HCT116 (cell line): ENCODE measurements around the gene PPM1J. TPM values are rescaled to one million over a fixed set of nuclear protein-coding genes. Genes with fewer than 3 reads are reported as not detected.

Experiments
- ATAC-seq: fragments of 200-7000 bp; cut with Tn5 transposase; 2 replicates; pipeline ENCODE4 v1.9.1; 2020; ENCODE audit warnings: mild to moderate bottlenecking, moderate library complexity
- BruUV-seq: library from RNA; stranded (reverse); fragments of 400-500 nt; replicated peaks from 2 replicates; lab custom pipeline; 2021; lab: Mats Ljungman, UMichigan
- CTCF ChIA-PET: fragments of 300-600 bp; sonication (Branson Sonifier 250); formaldehyde crosslinking; loops from one replicate; lab custom pipeline; 2021; ENCODE audit warnings: antibody characterized with exemption; lab: Charles Lee
- POLR2A ChIA-PET: fragments of 300-600, 350-600 bp; sonication (Branson Sonifier 250); formaldehyde crosslinking; loops from one replicate; lab custom pipeline; 2021; ENCODE audit warnings: antibody characterized with exemption; lab: Charles Lee
- RAD21 ChIA-PET, 2 experiments: fragments of 300-600 bp; sonication (Branson Sonifier 250); formaldehyde crosslinking; loops; one replicate each; lab custom pipeline; 2023; ENCODE audit warnings: low total read pairs in 2 of 2; ENCODE audit not compliant: uncharacterized antibody in 2 of 2, unreplicated experiment in 2 of 2, low non-redundant PET in 1 of 2; lab: Charles Lee
- DNase-seq: peaks from one replicate; pipeline ENCODE4 v3.0.0-alpha.2; 2010; ENCODE audit warnings: low read depth, low spot score
- H2AFZ ChIP-seq: fragments of 200-600 bp; shearing (Covaris generic), sonication (generic); 2 replicates; pipeline ENCODE4 v1.6.1; 2017; ENCODE audit warnings: low read depth, mixed run types, mixed read lengths, antibody characterized with exemption, low read length; ENCODE audit not compliant: poor library complexity, severe bottlenecking
- H3K27ac ChIP-seq: 2 replicates; pipeline ENCODE4 v1.5.1; 2012; ENCODE audit warnings: low read depth, low read length
- H3K27me3 ChIP-seq: fragments of 200-600 bp; sonication (generic); 2 replicates; pipeline ENCODE4 v1.6.1; 2016; ENCODE audit warnings: mixed run types, low read length, mixed read lengths; ENCODE audit not compliant: insufficient read depth
- H3K36me3 ChIP-seq, 2 experiments: fragments of 200-500 bp in 1 of 2; fragments of 200-600 bp in 1 of 2; sonication (Bioruptor generic) in 1 of 2; sonication (generic) in 1 of 2; 2 replicates each; pipeline versions ENCODE4 v1.5.1 to v1.6.1; 2014 to 2016; ENCODE audit warnings: low read length in 2 of 2, inconsistent platforms in 1 of 2, mixed read lengths in 1 of 2, mixed run types in 1 of 2; ENCODE audit not compliant: insufficient read depth in 2 of 2, control insufficient read depth in 1 of 2
- H3K4me1 ChIP-seq, 2 experiments: fragments of 200-600 bp in 1 of 2; sonication (generic) in 1 of 2; 2 replicates each; pipeline versions ENCODE4 v1.5.1 to v1.6.1; 2012 to 2017; ENCODE audit warnings: low read length in 2 of 2, inconsistent platforms in 1 of 2, mild to moderate bottlenecking in 1 of 2, mixed read lengths in 1 of 2, mixed run types in 1 of 2, moderate library complexity in 1 of 2; ENCODE audit not compliant: insufficient read depth in 2 of 2, control insufficient read depth in 1 of 2
- H3K4me2 ChIP-seq: fragments of 200-600 bp; sonication (generic); 2 replicates; pipeline ENCODE4 v1.6.1; 2017; ENCODE audit warnings: mixed run types, low read length, mixed read lengths
- H3K4me3 ChIP-seq, 2 experiments: fragments of 200-600 bp in 1 of 2; sonication (generic) in 1 of 2; replicated peaks in 1 of 2; 2 replicates each; pipeline ENCODE4 v1.5.1; 2011 to 2016; ENCODE audit warnings: low read length in 2 of 2, control low read depth in 1 of 2, low read depth in 1 of 2, mild to moderate bottlenecking in 1 of 2, mixed read lengths in 1 of 2, mixed run types in 1 of 2
- H3K79me2 ChIP-seq: fragments of 200-600 bp; sonication (generic); 2 replicates; pipeline ENCODE4 v1.6.1; 2017; ENCODE audit warnings: mild to moderate bottlenecking, mixed run types, low read length, moderate library complexity, mixed read lengths; ENCODE audit not compliant: insufficient read depth
- H3K9ac ChIP-seq: fragments of 200-600 bp; sonication (generic); 2 replicates; pipeline ENCODE4 v1.6.1; 2016; ENCODE audit warnings: low read length, mixed read lengths
- H3K9me2 ChIP-seq: fragments of 200-600 bp; sonication (generic), shearing (Covaris generic); 2 replicates; pipeline ENCODE4 v1.6.1; 2017; ENCODE audit warnings: mixed run types, mild to moderate bottlenecking, moderate library complexity; ENCODE audit not compliant: insufficient read depth
- H3K9me3 ChIP-seq, 2 experiments: fragments of 200-500 bp in 1 of 2; fragments of 200-600 bp in 1 of 2; sonication (Bioruptor generic) in 1 of 2; sonication (generic) in 1 of 2; 2 replicates each; pipeline ENCODE4 v1.6.1; 2014 to 2017; ENCODE audit warnings: low read length in 2 of 2, mixed read lengths in 2 of 2, inconsistent platforms in 1 of 2, low read depth in 1 of 2, mild to moderate bottlenecking in 1 of 2, mixed run types in 1 of 2, moderate library complexity in 1 of 2; ENCODE audit not compliant: control insufficient read depth in 1 of 2, insufficient read depth in 1 of 2
- H4K20me1 ChIP-seq: fragments of 200-600 bp; sonication (generic), shearing (Covaris generic); 2 replicates; pipeline ENCODE4 v1.6.1; 2017; ENCODE audit warnings: mixed run types, mild to moderate bottlenecking, moderate library complexity; ENCODE audit not compliant: insufficient read depth
- CBX3 ChIP-seq: IDR thresholded peaks from 2 replicates; pipeline ENCODE4 v1.6.1; 2012; ENCODE audit warnings: low read depth
- CEBPB ChIP-seq: IDR thresholded peaks from 2 replicates; pipeline ENCODE4 v1.6.1; 2012; ENCODE audit warnings: low read depth
- ELF1 ChIP-seq: IDR thresholded peaks from 2 replicates; pipeline ENCODE4 v1.6.1; 2012; ENCODE audit warnings: low read depth, borderline replicate concordance
- EZH2 ChIP-seq: fragments of 200-600 bp; sonication (generic); IDR thresholded peaks from 2 replicates; pipeline ENCODE4 v1.6.1; 2017; ENCODE audit warnings: antibody characterized with exemption, mixed run types
- EZH2phosphoT487 ChIP-seq: fragments of 200-600 bp; IDR thresholded peaks from 2 replicates; pipeline ENCODE4 v1.6.1; 2018; ENCODE audit warnings: antibody characterized with exemption, borderline replicate concordance
- FOSL1 ChIP-seq: IDR thresholded peaks from 2 replicates; pipeline ENCODE4 v1.6.1; 2012; ENCODE audit warnings: low read depth
- JUND ChIP-seq: IDR thresholded peaks from 2 replicates; pipeline ENCODE4 v1.6.1; 2012
- POLR2AphosphoS5 ChIP-seq: IDR thresholded peaks from 2 replicates; pipeline ENCODE4 v1.6.1; 2011; ENCODE audit warnings: mild to moderate bottlenecking, low read depth, low read length, moderate library complexity
- RAD21 ChIP-seq: IDR thresholded peaks from 2 replicates; pipeline ENCODE4 v1.6.1; 2012; ENCODE audit warnings: low read depth, mild to moderate bottlenecking
- SIN3A ChIP-seq: IDR thresholded peaks from 2 replicates; pipeline ENCODE4 v1.6.1; 2012; ENCODE audit warnings: low read depth
- SP1 ChIP-seq: IDR thresholded peaks from 2 replicates; pipeline ENCODE4 v1.6.1; 2012; ENCODE audit warnings: low read depth
- SRF ChIP-seq: IDR thresholded peaks from 2 replicates; pipeline ENCODE4 v1.6.1; 2012; ENCODE audit warnings: low read depth
- ZNF274 ChIP-seq: fragments of 200-500 bp; sonication (Bioruptor generic); IDR thresholded peaks from 2 replicates; pipeline ENCODE4 v1.6.1; 2014; ENCODE audit warnings: mild to moderate bottlenecking, low read depth, low read length, inconsistent platforms
- intact Hi-C: fragments of 100-400 bp; cut with micrococcal nuclease; formaldehyde crosslinking; loops from 2 replicates; pipeline ENCODE4 v1.10.0; 2022
- total RNA-seq: library from RNA; stranded (reverse); gene quantifications from one replicate; pipeline ENCODE4 v1.2.1, GENCODE V29; 2021; ENCODE audit not compliant: unreplicated experiment
- TF ChIP-seq, protein P1 (sequence below): IDR thresholded peaks from 2 replicates; pipeline ENCODE4 v1.6.1; 2011; ENCODE audit warnings: mild to moderate bottlenecking, low read length, moderate library complexity; ENCODE audit not compliant: insufficient replicate concordance; ENCODE audit errors: extremely low read depth
- TF ChIP-seq, protein P2 (sequence below): IDR thresholded peaks from 2 replicates; pipeline ENCODE4 v1.6.1; 2012; ENCODE audit warnings: low read depth
- TF ChIP-seq, protein P3 (sequence below), 3 experiments: fragments of 200-600 bp in 1 of 3; sonication (generic) in 1 of 3; IDR thresholded peaks in 2 of 3; conservative IDR thresholded peaks in 1 of 3; 2 replicates each; pipeline ENCODE4 v1.5.1; 2012 to 2017; ENCODE audit warnings: low read depth in 2 of 3, low read length in 2 of 3, antibody characterized with exemption in 1 of 3, borderline replicate concordance in 1 of 3, control low read depth in 1 of 3, mild to moderate bottlenecking in 1 of 3, mixed read lengths in 1 of 3, mixed run types in 1 of 3, moderate library complexity in 1 of 3; ENCODE audit not compliant: insufficient read depth in 1 of 3

PPM1J gene
- total RNA-seq, 1 experiment from 2014 or later: 7.5 TPM

DNA sequence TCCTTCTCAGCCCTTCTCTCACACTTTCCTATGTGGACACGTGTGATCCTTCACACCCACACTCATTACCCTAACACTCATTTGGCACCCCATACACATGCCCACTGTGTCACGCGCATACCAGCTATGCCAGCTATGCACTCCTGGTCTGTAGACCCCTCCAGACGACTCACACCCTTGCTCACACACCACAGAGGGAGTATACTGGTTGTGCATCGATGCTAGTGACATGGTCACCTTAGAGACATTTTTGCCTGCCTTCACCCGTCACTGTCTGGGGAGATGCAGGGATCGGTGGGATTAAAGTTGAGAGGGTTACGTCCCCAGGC lies 8.3 kb upstream of the PPM1J start:
- RAD21 ChIA-PET: no interaction called here
- POLR2A ChIA-PET: no interaction called here
- Histone ChIP-seq H3K9me3 (no peaks in the 10 kb centered on the region), H3K9me2 (no peaks in the 10 kb centered on the region), H3K79me2 (no peaks in the 10 kb centered on the region), H4K20me1 (no peaks in the 10 kb centered on the region), H3K27me3 (no peaks in the 10 kb centered on the region), H3K4me3 (no peak overlapping the region), H3K4me1 (peaks cover 0 to 14% of the 10 kb centered on the region in 2 experiments; a peak in 2 of 4 replicates), H3K4me2 (no peak overlapping the region), H3K27ac (no peak overlapping the region), H3K36me3 (no peaks in the 10 kb centered on the region), H3K9ac (no peak overlapping the region), H2AFZ (no peak overlapping the region)
- ATAC-seq (no peak), DNase-seq (no peak)
- intact Hi-C loops: no loop called here
- BruUV-seq: no TSS peak
- CTCF ChIA-PET: no interaction called here
- TF ChIP-seq CBX3: no peak
- no peak for TF ChIP-seq JUND
- no peak for TF ChIP-seq POLR2AphosphoS5
- TF ChIP-seq ELF1: no peak
- no peak for TF ChIP-seq FOSL1
- no peak for TF ChIP-seq SRF
- no peak for TF ChIP-seq RAD21
- TF ChIP-seq, protein P1, sequence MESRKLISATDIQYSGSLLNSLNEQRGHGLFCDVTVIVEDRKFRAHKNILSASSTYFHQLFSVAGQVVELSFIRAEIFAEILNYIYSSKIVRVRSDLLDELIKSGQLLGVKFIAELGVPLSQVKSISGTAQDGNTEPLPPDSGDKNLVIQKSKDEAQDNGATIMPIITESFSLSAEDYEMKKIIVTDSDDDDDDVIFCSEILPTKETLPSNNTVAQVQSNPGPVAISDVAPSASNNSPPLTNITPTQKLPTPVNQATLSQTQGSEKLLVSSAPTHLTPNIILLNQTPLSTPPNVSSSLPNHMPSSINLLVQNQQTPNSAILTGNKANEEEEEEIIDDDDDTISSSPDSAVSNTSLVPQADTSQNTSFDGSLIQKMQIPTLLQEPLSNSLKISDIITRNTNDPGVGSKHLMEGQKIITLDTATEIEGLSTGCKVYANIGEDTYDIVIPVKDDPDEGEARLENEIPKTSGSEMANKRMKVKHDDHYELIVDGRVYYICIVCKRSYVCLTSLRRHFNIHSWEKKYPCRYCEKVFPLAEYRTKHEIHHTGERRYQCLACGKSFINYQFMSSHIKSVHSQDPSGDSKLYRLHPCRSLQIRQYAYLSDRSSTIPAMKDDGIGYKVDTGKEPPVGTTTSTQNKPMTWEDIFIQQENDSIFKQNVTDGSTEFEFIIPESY: no peak
- TF ChIP-seq, protein P2, sequence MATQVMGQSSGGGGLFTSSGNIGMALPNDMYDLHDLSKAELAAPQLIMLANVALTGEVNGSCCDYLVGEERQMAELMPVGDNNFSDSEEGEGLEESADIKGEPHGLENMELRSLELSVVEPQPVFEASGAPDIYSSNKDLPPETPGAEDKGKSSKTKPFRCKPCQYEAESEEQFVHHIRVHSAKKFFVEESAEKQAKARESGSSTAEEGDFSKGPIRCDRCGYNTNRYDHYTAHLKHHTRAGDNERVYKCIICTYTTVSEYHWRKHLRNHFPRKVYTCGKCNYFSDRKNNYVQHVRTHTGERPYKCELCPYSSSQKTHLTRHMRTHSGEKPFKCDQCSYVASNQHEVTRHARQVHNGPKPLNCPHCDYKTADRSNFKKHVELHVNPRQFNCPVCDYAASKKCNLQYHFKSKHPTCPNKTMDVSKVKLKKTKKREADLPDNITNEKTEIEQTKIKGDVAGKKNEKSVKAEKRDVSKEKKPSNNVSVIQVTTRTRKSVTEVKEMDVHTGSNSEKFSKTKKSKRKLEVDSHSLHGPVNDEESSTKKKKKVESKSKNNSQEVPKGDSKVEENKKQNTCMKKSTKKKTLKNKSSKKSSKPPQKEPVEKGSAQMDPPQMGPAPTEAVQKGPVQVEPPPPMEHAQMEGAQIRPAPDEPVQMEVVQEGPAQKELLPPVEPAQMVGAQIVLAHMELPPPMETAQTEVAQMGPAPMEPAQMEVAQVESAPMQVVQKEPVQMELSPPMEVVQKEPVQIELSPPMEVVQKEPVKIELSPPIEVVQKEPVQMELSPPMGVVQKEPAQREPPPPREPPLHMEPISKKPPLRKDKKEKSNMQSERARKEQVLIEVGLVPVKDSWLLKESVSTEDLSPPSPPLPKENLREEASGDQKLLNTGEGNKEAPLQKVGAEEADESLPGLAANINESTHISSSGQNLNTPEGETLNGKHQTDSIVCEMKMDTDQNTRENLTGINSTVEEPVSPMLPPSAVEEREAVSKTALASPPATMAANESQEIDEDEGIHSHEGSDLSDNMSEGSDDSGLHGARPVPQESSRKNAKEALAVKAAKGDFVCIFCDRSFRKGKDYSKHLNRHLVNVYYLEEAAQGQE: no peak
- no peak for TF ChIP-seq EZH2phosphoT487
- no peak for TF ChIP-seq ZNF274
- TF ChIP-seq, protein P3, sequence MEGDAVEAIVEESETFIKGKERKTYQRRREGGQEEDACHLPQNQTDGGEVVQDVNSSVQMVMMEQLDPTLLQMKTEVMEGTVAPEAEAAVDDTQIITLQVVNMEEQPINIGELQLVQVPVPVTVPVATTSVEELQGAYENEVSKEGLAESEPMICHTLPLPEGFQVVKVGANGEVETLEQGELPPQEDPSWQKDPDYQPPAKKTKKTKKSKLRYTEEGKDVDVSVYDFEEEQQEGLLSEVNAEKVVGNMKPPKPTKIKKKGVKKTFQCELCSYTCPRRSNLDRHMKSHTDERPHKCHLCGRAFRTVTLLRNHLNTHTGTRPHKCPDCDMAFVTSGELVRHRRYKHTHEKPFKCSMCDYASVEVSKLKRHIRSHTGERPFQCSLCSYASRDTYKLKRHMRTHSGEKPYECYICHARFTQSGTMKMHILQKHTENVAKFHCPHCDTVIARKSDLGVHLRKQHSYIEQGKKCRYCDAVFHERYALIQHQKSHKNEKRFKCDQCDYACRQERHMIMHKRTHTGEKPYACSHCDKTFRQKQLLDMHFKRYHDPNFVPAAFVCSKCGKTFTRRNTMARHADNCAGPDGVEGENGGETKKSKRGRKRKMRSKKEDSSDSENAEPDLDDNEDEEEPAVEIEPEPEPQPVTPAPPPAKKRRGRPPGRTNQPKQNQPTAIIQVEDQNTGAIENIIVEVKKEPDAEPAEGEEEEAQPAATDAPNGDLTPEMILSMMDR (IDR thresholded peaks at IDR 0.05 in 2 of 3, conservative IDR thresholded peaks at IDR 0.05 in 1 of 3; ENCODE audit: borderline replicate concordance in 1 of 3, insufficient read depth in 1 of 3, low read depth in 2 of 3, low read length in 2 of 3): no peak
- TF ChIP-seq EZH2: no peak
- TF ChIP-seq CEBPB: no peak
- TF ChIP-seq SP1: no peak
- TF ChIP-seq SIN3A: no peak
